RKO (cell line): ENCODE results near the gene RYR3.
A peak's percentile ranks its signal among the peaks of the same experiment; 100 is the strongest.

Experiments
- DNase-seq: peaks from one replicate; pipeline ENCODE4 v3.0.0-alpha.2; 2016; ENCODE audit warnings: low spot score

RYR3 gene

GRCh38 chr15:33706173-33706572 is 395.4 kb downstream of the RYR3 start:
- no peak for DNase-seq

GRCh38 chr15:33710748-33711147 is 400.0 kb downstream of the RYR3 start:
- no peak for DNase-seq

GRCh38 chr15:33716025-33716424 is 405.3 kb downstream of the RYR3 start:
- DNase-seq = no peak

GRCh38 chr15:33720952-33721351 is 410.2 kb downstream of the RYR3 start:
- DNase-seq = peak; percentile 21

GRCh38 chr15:33722005-33722672 is 411.4 kb downstream of the RYR3 start:
- DNase-seq = peak; percentile 42

GRCh38 chr15:33722673-33723015 is 411.9 kb downstream of the RYR3 start:
- no peak for DNase-seq

- DNase-seq = no peak
Measured at GRCh38 chr15:33724321-33725036, 413.7 kb downstream of the RYR3 start.

- peak; percentile 6 for DNase-seq
Measured at GRCh38 chr15:33729653-33730052, 418.9 kb downstream of the RYR3 start.

GRCh38 chr15:33730815-33731214 is 420.0 kb downstream of the RYR3 start:
- DNase-seq = no peak

GRCh38 chr15:33735143-33735542 is 424.4 kb downstream of the RYR3 start:
- DNase-seq = no peak

- DNase-seq = peak; percentile 53
Measured at GRCh38 chr15:33735637-33736247, 425.0 kb downstream of the RYR3 start.

- peak; percentile 11 for DNase-seq
Measured at GRCh38 chr15:33737687-33738601, 427.2 kb downstream of the RYR3 start.

GRCh38 chr15:33738941-33739664 is 428.3 kb downstream of the RYR3 start:
- DNase-seq = no peak

GRCh38 chr15:33742306-33742705 is 431.5 kb downstream of the RYR3 start:
- no peak for DNase-seq

- no peak for DNase-seq
Measured at GRCh38 chr15:33742800-33743199, 432.0 kb downstream of the RYR3 start.

GRCh38 chr15:33746203-33746602 is 435.4 kb downstream of the RYR3 start:
- DNase-seq = no peak

GRCh38 chr15:33753012-33753411 is 442.2 kb downstream of the RYR3 start:
- no peak for DNase-seq

- no peak for DNase-seq
Measured at GRCh38 chr15:33754242-33754641, 443.5 kb downstream of the RYR3 start.

GRCh38 chr15:33756961-33757360 is 446.2 kb downstream of the RYR3 start:
- no peak for DNase-seq

GRCh38 chr15:33757516-33758232 is 446.9 kb downstream of the RYR3 start:
- DNase-seq = no peak

GRCh38 chr15:33766389-33766788 is 455.6 kb downstream of the RYR3 start:
- peak; percentile 8 for DNase-seq
